GM20431 (cell line): ENCODE results near the gene SIM2.

Experiments used
- in situ Hi-C: fragments of 300-500 bp; cut with MseI, MboI; formaldehyde crosslinking; loops from one replicate; pipeline ENCODE4 v1.15.0; 2020; ENCODE audit warnings: low sequenced_read_pairs; ENCODE audit not compliant: unreplicated experiment

SIM2 gene

GRCh38 chr21:36684957-36685714 lies 13.8 kb upstream of the SIM2 start:
- in situ Hi-C loops = no loop called here

- in situ Hi-C loops = no loop called here
Measured at GRCh38 chr21:36686955-36687354, 12.0 kb upstream of the SIM2 start.

DNA sequence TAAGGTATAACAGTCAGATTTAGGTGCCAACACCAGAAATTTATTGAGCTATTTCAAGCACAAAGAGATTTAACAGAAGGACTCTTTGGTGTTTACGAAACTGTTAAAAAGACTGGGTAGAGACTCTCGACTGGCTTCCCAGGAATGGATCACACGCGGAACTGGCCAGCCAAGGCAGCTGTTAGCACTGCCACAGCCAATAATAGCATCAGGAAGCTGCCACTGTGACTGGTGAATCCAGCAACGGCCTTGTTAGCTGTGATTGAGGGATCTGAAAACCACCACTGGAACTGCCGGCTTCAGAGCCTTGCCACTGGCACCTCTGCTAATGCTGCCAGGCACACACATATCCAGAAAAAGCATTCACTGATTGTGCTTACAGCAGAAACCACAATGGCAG lies 10.6 kb upstream of the SIM2 start:
- in situ Hi-C loops = no loop called here

DNA sequence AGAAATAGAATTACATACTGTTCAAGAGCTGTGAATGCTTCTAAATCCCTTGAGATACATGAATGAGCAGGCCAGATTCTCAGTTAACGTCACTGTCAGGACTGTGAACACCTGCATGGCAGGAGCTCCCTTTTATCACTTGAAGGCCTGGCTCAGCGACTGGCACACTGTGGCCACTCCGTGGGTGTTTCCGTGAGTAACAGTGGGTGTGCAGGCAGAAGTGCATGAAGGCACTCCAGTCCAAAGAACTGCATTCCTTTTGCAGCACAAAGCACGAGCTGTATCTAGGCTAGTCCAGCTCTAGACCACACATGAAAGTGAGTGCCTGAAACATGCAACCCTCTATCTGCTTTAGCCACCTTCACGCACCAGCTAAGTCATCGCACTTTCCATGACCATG lies 9.6 kb upstream of the SIM2 start:
- in situ Hi-C loops = no loop called here

GRCh38 chr21:36690628-36691554 lies 8.0 kb upstream of the SIM2 start:
- in situ Hi-C loops = no loop called here

- in situ Hi-C loops = no loop called here
Measured at GRCh38 chr21:36691555-36692041, 7.3 kb upstream of the SIM2 start.

DNA sequence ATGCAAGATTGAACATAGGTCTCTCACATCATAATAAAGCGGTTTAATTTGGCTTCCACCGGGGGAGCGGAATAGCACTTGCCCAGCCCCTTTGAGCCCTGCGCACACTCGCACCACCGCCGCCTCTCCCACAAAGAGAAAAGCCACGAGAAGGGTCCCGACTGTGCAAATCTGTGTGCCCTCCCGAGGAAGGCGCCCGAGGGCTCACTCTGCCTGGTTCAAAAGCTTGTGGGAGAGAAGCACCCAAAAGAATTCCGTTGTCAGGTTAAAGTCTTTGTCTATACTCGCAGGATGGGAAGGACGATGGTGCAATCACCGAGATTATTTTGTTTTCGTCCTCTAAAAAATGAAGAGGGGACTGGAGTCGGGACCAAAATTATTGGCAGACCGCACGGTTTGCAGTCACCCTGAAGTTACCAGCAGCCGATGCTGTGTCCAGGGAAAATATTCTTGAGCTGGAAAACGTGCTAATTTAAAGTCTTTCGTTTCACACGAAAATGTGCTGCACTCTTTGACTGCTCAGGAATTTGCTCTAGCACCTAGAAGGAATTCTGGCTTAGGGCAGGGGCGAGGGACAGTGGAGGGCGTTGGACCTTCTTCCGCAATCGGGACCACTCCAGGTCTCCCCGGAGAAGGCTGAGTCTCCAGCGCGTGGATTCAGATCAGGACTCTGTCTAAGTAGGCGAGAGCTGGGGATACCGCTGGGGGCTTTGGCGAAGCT lies 6.6 kb upstream of the SIM2 start:
- in situ Hi-C loops = no loop called here

- in situ Hi-C loops = no loop called here
Measured at GRCh38 chr21:36692835-36693488, 6.0 kb upstream of the SIM2 start.

DNA sequence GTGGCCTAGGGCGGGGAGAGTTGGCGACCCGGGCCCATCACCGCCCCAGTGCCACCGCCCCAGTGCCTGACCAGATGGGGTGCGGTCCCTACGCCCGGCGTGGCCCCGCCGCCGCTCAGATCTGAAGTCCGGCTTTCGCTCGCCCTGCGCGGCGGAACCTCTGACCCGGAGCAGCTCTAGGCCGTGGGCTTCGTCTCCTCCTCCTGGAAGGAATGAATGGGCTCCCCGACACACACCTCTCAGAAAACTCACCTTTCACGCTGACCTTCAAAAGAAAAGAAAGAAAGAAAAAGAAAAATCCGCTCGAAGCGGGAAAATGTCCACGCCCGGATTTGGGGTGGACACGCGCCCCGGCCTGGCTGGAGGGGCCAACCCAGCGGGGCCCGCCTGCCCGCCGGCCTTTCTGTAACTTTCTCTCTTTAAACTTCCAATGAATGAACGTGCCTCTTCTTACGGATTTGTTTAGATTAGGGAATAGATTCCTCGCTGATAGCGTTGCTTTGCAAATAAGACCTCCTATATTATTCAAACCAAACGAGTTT lies 5.4 kb upstream of the SIM2 start:
- in situ Hi-C loops = no loop called here

DNA sequence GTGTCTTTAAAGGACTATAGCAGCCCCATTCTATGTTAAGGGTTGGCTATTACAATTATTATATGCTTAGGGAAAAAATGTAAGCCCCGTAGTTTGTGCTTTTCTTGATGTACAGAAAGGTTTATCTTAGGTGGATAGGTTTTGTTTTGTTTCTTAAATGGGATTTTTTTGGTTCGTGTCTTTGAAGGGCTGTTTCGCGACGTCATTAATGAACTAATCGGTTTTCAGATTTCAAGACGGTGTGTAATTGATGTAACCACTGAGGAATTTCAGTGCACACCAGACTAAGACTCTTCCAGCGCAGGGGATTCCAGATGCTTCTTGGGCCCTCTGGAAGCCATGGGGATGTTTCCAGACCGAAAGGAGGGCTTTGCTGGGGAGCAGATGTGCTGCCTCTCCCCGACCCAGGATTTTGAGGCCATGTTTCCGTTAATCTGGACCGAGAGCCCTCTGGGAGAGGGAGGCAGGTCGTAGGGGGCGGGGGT lies 4.8 kb upstream of the SIM2 start:
- in situ Hi-C loops = no loop called here

- in situ Hi-C loops = no loop called here
Measured at GRCh38 chr21:36694593-36695282, 4.2 kb upstream of the SIM2 start.

DNA sequence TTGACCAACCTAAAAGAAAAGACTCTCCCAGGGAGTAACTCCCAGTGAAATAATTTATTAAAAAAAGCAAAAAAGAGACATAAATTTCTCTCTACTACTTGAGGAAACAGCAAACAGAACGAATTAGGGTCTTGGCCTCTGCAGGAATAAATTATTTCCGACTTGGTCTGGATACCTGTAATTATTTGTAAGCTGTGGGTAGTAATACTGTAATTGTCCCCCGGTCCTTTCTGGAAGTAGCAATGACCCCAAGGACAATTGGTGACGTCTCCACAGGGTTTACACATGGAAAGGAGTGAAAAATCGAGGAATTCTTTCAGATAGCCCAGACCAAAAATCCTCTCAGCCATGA lies 3.7 kb upstream of the SIM2 start:
- in situ Hi-C loops = no loop called here

DNA sequence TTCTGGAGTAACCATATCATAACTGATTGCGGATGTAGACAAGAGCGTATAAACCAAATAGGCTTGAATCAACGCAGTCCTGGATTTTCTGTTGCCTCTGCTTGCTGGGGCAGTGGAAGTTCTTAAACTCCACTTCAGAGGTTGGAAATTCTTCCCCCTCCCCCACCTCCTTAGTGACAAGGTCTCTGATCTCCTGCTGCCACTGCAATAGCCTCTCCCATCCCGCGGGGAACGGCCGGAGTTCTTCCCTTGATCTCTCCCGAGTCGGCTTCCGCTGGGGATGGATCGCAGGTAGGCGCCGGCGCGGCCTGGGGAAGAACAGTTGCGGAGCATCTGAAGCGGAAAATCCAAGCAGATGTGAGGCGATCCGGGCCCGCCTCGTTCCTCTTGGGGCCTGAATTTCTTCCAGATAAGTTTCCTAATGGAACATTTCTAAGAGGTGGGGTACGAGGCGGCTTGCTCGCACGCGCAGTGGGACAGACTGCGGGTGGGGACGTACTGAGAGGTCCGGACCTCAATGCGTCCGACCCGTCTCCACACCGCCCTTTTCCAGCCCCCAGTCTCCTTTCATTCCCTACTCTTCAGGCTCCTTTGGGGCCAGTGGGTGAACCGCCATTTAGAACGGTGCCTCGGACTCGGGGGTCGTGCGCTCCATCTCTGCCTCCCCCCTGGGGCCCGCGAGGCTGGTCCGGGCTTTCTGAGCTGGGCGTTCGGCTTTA lies 3.1 kb upstream of the SIM2 start:
- in situ Hi-C loops = no loop called here

GRCh38 chr21:36696390-36697059 lies 2.4 kb upstream of the SIM2 start:
- in situ Hi-C loops = no loop called here

GRCh38 chr21:36697060-36697850 lies 1.7 kb upstream of the SIM2 start:
- in situ Hi-C loops = no loop called here

DNA sequence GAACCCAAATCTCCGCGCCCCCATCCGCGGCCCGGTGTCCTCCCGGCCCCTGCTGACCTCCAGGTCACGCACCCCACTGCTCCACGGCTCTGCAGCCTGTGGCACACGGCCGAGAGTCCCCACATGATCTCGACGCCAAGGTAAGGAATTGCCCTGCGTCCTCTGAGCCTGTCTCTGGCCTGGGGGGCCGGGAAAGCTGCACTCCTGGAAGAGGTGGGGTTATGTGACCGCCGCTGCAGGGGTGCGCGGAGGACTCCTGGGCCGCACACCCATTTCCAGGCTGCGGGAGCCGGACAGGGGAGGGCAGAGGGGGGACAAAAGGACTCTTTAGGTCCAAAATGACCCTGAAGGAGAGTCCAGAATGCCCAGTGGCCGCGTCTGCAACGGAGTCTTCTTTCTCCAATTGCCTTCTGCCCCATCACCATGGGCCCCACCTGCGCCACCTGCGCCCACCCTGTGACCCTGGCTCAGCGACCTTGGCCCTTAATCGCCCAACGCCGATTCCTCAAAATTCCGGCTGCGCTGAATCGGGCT lies 997 bp upstream of the SIM2 start:
- in situ Hi-C loops = no loop called here

- in situ Hi-C loops = no loop called here
Measured at GRCh38 chr21:36698385-36698980, 432 bp upstream of the SIM2 start.
